NCI-H345 (cell line): ENCODE data around the gene ZNF586.
"Not testable (repeated sequence)": the region's sequence is repeated elsewhere in the genome, so short reads cannot be mapped to it uniquely, and the experiment has no call there.

Source experiments
- DNase-seq: peaks from one replicate; lab custom pipeline; 2025; lab: John Stamatoyannopoulos, UW

The ZNF586 gene

GRCh38 chr19:57796580-57796979, 27.1 kb downstream of the ZNF586 start:
- not testable (repeated sequence) for DNase-seq

- no peak for DNase-seq
Observed at GRCh38 chr19:57800696-57801095, 31.2 kb downstream of the ZNF586 start.

GRCh38 chr19:57802269-57802668, 32.8 kb downstream of the ZNF586 start:
- no peak for DNase-seq

GRCh38 chr19:57803265-57803593, 33.8 kb downstream of the ZNF586 start:
- DNase-seq = no peak

- DNase-seq = no peak
Observed at GRCh38 chr19:57803594-57804325, 34.3 kb downstream of the ZNF586 start.

GRCh38 chr19:57807541-57807940, 38.1 kb downstream of the ZNF586 start:
- DNase-seq = no peak

GRCh38 chr19:57810410-57811295, 41.2 kb downstream of the ZNF586 start:
- not testable (repeated sequence) for DNase-seq

- DNase-seq = no peak
Observed at GRCh38 chr19:57812226-57812625, 42.8 kb downstream of the ZNF586 start.

- not testable (repeated sequence) for DNase-seq
Observed at GRCh38 chr19:57812975-57813820, 43.7 kb downstream of the ZNF586 start.

- no peak for DNase-seq
Observed at GRCh38 chr19:57813919-57814504, 44.5 kb downstream of the ZNF586 start.

- peak; percentile 87 for DNase-seq
Observed at GRCh38 chr19:57814505-57815246, 45.2 kb downstream of the ZNF586 start, which contains the start of gene ZNF552. Gene ZNF552, minus strand, starts transcription at chr19:57814913. Its CDS starts 170 bp downstream, at chr19:57814743.

- DNase-seq = no peak
Observed at GRCh38 chr19:57815247-57816075, 46.0 kb downstream of the ZNF586 start.

- no peak for DNase-seq
Observed at GRCh38 chr19:57816652-57817051, 47.2 kb downstream of the ZNF586 start.

- no peak for DNase-seq
Observed at GRCh38 chr19:57817976-57818375, 48.5 kb downstream of the ZNF586 start.

- no peak for DNase-seq
Observed at GRCh38 chr19:57818378-57818777, 48.9 kb downstream of the ZNF586 start.

GRCh38 chr19:57819475-57820148, 50.1 kb downstream of the ZNF586 start:
- DNase-seq = peak; percentile 86

GRCh38 chr19:57820599-57820998, 51.1 kb downstream of the ZNF586 start:
- DNase-seq = no peak

- DNase-seq = not testable (repeated sequence)
Observed at GRCh38 chr19:57821095-57821494, 51.6 kb downstream of the ZNF586 start.

- not testable (repeated sequence) for DNase-seq
Observed at GRCh38 chr19:57821501-57821900, 52.0 kb downstream of the ZNF586 start.

GRCh38 chr19:57823155-57823554, 53.7 kb downstream of the ZNF586 start:
- DNase-seq = not testable (repeated sequence)
